GM10266 (cell line): ENCODE results near the gene OR4Q3.
"Not testable (repeated sequence)": the region's sequence is repeated elsewhere in the genome, so short reads cannot be mapped to it uniquely, and the experiment has no call there.

ENCODE experiments used
- DNase-seq: peaks from one replicate; pipeline ENCODE4 v3.0.0; 2012; ENCODE audit errors: extremely low spot score
- CTCF ChIP-seq: IDR thresholded peaks from 2 replicates; pipeline ENCODE4 v1.5.1; 2012; ENCODE audit warnings: mild to moderate bottlenecking, low read depth; ENCODE audit not compliant: control insufficient read depth, insufficient read depth; ENCODE audit errors: missing control alignments

Gene OR4Q3

DNA sequence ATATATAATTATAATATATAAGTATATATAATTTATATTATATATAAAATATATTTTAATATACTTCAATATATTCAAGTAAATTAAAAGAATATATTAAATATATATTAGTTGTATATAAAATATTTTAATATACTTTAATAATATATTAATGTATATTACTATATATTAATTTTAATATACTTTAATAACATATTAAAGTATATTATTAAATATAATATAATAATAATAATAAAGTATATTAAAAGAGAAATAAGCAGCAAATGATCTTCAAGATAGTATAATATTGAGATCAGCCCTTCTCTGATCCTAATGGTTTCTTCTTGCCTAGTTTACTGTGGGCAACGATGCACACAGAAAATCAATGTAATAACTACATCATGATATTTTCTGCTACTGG lies 32.2 kb downstream of the OR4Q3 start:
- no peak for TF ChIP-seq CTCF
- no peak for DNase-seq

DNA sequence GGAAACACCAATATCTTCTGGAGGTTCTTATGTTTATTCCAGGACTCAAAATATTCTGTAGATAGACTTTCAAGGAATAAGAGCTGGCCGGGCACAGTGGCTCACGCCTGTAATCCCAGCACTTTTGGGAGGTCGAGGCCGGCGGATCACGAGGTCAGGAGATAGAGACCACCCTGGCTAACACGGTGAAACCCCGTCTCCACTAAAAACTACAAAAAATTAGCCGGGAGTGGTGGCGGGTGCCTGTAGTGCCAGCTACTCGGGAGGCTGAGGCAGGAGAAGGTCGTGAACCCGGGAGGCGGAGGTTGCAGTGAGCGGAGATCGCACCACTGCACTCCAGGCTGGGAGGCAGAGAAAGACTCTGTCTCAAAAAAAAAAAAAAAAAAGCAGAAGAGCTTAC lies 42.5 kb downstream of the OR4Q3 start:
- not testable (repeated sequence) for DNase-seq

DNA sequence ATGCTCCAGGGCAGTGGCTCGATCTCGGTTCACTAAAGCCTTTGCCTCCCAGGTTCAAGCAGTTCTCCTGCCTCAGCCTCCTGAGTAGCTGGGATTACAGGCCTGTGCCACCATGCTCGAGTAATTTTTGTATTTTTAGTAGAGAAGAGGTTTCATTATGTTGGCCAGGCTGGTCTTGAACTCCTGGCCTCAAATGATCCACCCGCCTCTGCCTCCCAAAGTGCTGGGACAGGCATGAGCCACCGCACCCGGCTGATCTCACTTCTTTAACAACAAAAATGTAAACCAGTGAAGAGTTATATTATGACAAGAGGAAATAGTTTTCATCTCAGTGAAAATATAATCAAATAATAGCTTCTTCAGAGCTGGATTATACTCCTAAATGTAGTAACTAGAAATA lies 43.9 kb downstream of the OR4Q3 start:
- DNase-seq: not testable (repeated sequence)

GRCh38 chr14:19788150-19788549 lies 44.8 kb downstream of the OR4Q3 start:
- not testable (repeated sequence) for DNase-seq

- DNase-seq: not testable (repeated sequence)
These were observed 53.2 kb downstream of the OR4Q3 start for GRCh38 chr14:19796520-19797108.
